GM06990 (cell line): ENCODE data around the gene LACTBL1.
"Not testable (repeated sequence)": the region's sequence is repeated elsewhere in the genome, so short reads cannot be mapped to it uniquely, and the experiment has no call there.

Source experiments
- DNase-seq: peaks from one replicate; pipeline ENCODE4 v3.0.0-alpha.2; 2011; ENCODE audit not compliant: insufficient read length; ENCODE audit errors: extremely low read depth
- H3K27me3 ChIP-seq: replicated peaks from 2 replicates; pipeline ENCODE4 v1.6.0; 2011; ENCODE audit warnings: low read length; ENCODE audit not compliant: control insufficient read depth, insufficient read depth
- H3K36me3 ChIP-seq: 2 replicates; pipeline ENCODE4 v1.5.1; 2011; ENCODE audit warnings: low read length; ENCODE audit not compliant: control insufficient read depth, insufficient read depth
- H3K4me3 ChIP-seq: replicated peaks from 2 replicates; pipeline ENCODE4 v1.5.1; 2011; ENCODE audit warnings: low read depth, mild to moderate bottlenecking, control low read depth, low read length
- TF ChIP-seq, protein P1 (sequence below): IDR thresholded peaks from 2 replicates; pipeline ENCODE4 v1.5.1; 2011; ENCODE audit warnings: low read length, control low read depth, mild to moderate bottlenecking, inconsistent platforms; ENCODE audit not compliant: insufficient read depth, poor library complexity, severe bottlenecking

Gene LACTBL1

DNA sequence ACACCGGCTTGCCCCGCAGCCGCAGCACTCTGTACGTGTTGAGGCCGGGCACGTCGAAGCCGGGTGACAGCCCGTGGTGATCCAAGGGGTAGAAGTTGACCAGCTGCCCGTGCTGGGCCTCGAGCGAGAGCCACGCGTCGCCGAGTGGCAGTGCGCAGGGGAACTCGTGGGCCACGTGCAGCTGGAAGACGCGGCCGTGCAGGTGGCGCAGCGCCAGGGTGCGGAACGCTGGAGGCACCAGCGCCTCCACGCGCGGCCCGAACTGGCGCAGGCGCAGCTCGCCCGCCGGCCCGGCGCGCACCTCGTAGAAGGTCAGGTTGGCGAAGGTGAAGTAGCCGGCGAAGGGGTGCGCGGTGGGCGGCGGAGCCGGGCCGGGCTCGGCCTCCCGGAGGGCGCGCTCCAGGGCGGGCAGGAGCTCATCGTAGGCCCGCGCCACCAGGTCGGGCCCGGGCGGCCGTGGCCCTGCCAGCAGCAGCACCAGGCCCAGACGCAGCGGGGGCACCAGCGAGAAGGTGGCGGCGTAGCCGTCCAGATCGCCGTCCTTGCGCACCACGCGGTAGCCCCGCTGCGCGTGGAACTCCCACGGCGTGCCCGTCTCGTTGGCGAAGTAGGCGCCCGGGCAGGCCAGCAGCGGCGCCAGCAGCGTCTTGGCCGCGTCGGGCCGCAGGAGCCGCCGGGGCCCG lies 19.5 kb downstream of the LACTBL1 start:
- no peaks in the 10 kb centered on the region for H3K36me3 ChIP-seq
- no peak overlapping the region for H3K4me3 ChIP-seq
- DNase-seq = no peak
- TF ChIP-seq, protein P1, sequence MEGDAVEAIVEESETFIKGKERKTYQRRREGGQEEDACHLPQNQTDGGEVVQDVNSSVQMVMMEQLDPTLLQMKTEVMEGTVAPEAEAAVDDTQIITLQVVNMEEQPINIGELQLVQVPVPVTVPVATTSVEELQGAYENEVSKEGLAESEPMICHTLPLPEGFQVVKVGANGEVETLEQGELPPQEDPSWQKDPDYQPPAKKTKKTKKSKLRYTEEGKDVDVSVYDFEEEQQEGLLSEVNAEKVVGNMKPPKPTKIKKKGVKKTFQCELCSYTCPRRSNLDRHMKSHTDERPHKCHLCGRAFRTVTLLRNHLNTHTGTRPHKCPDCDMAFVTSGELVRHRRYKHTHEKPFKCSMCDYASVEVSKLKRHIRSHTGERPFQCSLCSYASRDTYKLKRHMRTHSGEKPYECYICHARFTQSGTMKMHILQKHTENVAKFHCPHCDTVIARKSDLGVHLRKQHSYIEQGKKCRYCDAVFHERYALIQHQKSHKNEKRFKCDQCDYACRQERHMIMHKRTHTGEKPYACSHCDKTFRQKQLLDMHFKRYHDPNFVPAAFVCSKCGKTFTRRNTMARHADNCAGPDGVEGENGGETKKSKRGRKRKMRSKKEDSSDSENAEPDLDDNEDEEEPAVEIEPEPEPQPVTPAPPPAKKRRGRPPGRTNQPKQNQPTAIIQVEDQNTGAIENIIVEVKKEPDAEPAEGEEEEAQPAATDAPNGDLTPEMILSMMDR = no peak
- no peaks in the 10 kb centered on the region for H3K27me3 ChIP-seq

DNA sequence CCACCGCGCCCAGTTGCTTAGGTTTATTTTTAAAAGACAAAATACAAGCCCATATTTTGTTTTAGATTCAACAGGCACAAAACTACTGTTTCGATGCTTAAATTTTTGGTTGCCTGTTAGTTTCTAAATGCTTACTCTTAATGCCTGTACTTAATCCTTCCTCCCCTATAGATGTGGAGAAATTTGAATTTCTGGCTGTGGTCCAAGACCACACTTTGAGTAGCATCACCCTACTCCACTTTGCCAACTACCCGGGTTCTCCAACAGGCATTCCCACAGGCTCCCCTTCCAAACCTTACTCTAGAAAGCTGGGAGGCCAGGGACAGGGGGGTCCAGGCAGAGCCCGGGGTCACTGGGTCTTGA lies 20.0 kb downstream of the LACTBL1 start:
- Histone ChIP-seq H3K27me3 (no peaks in the 10 kb centered on the region), H3K4me3 (no peak overlapping the region), H3K36me3 (no peaks in the 10 kb centered on the region)
- DNase-seq = no peak
- TF ChIP-seq, protein P1 = no peak

DNA sequence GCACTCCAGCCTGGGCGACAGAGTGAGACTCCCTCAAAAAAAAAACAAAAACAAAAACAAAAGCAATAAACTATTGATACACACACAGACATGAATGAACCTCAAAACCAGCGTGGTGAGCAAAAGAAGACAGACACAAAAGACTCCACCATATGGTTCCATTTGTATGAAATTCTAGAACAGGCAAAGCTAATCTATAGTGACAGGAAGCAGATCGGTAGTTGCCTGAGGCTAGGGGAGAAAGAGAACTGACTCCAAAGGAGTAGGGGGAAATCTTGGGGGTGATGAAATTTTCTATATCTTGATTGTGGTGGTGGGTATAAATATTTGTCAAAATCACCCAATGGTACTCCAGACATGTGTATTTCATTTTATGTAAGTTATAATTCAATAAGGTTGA lies 20.9 kb downstream of the LACTBL1 start:
- H3K27me3 ChIP-seq = no peaks in the 10 kb centered on the region
- DNase-seq = no peak

DNA sequence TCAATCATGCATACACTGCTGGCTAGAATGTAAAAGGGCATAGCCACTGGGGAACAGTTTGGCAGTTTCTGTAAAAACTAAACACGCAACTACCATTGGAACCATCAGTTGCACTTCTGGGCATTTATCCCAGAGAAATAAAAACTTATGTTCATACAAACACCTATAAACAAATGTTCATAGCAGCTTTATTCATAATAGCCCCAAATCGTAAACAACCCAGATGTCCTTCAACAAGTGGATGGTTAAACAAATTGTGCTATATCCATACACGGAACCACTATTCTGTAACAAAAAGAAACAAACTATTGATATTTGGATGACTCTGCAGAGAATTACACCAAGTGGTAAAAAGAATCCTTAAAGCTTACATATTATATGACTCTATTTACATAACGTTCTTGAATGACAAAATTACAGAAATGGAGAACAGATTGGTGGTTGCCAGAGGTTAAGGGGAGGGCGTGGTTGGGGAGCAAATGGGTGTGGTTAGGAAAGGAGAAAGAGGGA lies 22.8 kb downstream of the LACTBL1 start:
- TF ChIP-seq, protein P1 = no peak
- Histone ChIP-seq H3K4me3 (no peak overlapping the region), H3K36me3 (no peaks in the 10 kb centered on the region), H3K27me3 (no peaks in the 10 kb centered on the region)
- no peak for DNase-seq

More for the DNA sequence above, 20.9 kb downstream of the LACTBL1 start:
- H3K4me3 ChIP-seq = no peak overlapping the region
- H3K36me3 ChIP-seq = no peaks in the 10 kb centered on the region
- TF ChIP-seq, protein P1 = no peak

DNA sequence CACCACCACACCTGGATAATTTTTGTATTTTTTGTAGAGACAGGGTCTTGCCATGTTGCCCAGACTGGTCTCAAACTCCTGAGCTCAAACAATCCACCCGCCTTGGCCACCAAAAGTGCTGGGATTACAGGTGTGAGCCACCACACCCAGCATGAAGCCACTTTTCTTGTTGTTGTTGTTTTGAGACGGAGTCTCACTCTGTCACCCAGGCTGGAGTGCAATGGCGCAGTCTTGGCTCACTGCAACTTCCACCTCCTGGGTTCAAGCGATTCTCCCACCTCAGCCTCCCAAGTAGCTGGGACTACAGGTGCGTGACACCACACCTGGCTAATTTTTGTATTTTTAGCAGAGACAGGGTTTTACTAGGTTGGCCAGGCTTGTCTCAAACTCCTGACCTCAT lies 27.5 kb downstream of the LACTBL1 start:
- H3K27me3 ChIP-seq, H3K4me3 ChIP-seq, H3K36me3 ChIP-seq, DNase-seq: not testable (repeated sequence)

DNA sequence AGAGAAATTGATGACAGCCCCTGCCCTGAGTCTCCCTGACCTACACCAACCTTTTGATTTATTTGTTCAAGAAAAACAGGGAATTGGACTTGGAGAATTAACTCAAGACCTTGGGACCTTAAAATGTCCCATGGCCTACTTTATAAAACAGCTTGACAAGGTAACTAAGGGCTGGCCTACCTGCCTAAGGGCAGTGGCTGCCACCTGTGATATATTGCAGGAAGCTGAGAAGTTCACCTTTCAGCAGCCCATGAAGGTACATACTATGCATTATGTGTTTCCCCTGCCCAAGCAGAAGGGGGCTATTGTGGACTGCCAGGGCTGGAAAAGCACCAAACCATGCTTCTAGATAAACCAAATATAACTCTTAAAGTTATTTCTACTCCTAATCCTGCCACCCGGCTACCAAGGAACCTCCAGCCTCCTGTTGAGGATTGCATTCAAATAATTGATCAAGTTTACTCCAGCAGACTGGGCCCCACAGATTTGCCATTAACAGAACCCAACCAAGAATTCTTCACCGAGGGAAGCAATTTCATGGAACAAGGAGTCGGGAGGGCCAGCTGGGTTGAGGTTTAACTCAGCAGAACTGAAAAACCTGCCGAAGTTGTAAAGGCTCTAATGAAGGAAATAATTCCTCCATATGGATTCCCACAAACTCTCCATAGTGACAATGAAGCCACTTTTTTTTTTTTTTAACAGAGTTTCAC lies 28.2 kb downstream of the LACTBL1 start:
- no peaks in the 10 kb centered on the region for H3K27me3 ChIP-seq
- no peaks in the 10 kb centered on the region for H3K36me3 ChIP-seq
- TF ChIP-seq, protein P1 = no peak
- no peak overlapping the region for H3K4me3 ChIP-seq
- no peak for DNase-seq
